Kidney (tissue), 14 donors: ENCODE results near the gene CMTM8. TPM values are rescaled to one million over a fixed set of nuclear protein-coding genes. Genes with fewer than 3 reads are reported as not detected.

Experiments used
- DNase-seq, 5 donors: peaks; one replicate each; pipeline ENCODE4 v3.0.0-alpha.2; 2013 to 2020
- FAIRE-seq: peaks from 2 replicates; lab custom pipeline; 2012; peaks lifted over from hg19 to GRCh38; lab: Jason Lieb, UNC
- H3K27ac ChIP-seq, 2 donors: one replicate each; pipeline ENCODE4 v1.7.0; 2013; ENCODE audit warnings: low read depth in 2 of 2, low read length in 2 of 2, inconsistent platforms in 1 of 2
- H3K27me3 ChIP-seq: one replicate; pipeline ENCODE4 v1.7.1; 2013; ENCODE audit warnings: low read length, inconsistent platforms; ENCODE audit not compliant: control insufficient read depth, insufficient read depth
- H3K36me3 ChIP-seq, 3 donors: one replicate each; pipeline versions ENCODE4 v1.7.0 to v1.7.1; 2013; ENCODE audit warnings: low read length in 3 of 3, control low read depth in 1 of 3, inconsistent platforms in 1 of 3; ENCODE audit not compliant: insufficient read depth in 3 of 3, control insufficient read depth in 2 of 3
- H3K4me1 ChIP-seq, 3 donors: one replicate each; pipeline versions ENCODE4 v1.7.0 to v1.7.1; 2013; ENCODE audit warnings: low read length in 3 of 3, inconsistent platforms in 1 of 3, low read depth in 1 of 3; ENCODE audit not compliant: control insufficient read depth in 2 of 3, insufficient read depth in 2 of 3
- H3K4me3 ChIP-seq, 3 donors: one replicate each; pipeline versions ENCODE4 v1.7.0 to v1.8.1; 2013; ENCODE audit warnings: low read length in 3 of 3, control low read depth in 1 of 3, inconsistent platforms in 1 of 3
- H3K9ac ChIP-seq, 3 donors: one replicate each; pipeline versions ENCODE4 v1.7.0 to v1.7.1; 2013; ENCODE audit warnings: low read length in 3 of 3, control low read depth in 1 of 3, inconsistent platforms in 1 of 3
- H3K9me3 ChIP-seq, 3 donors: one replicate each; pipeline versions ENCODE4 v1.7.0 to v1.7.1; 2013; ENCODE audit warnings: low read length in 3 of 3, control low read depth in 1 of 3, inconsistent platforms in 1 of 3; ENCODE audit not compliant: control insufficient read depth in 2 of 3, insufficient read depth in 1 of 3
- intact Hi-C: fragments of 100-400 bp; cut with DNase I; formaldehyde crosslinking; loops from one replicate; pipeline ENCODE4 v1.11.1; 2022
- polyA plus RNA-seq: library from polyadenylated mRNA; stranded (reverse); fragments of 350-450 nt; fragmentation: Illumina TruSeq; extraction: RNeasy Lipid Tissue Mini Kit (QIAGEN cat#74804); gene quantifications from one replicate; pipeline ENCODE4 v1.2.3, GENCODE V29; 2014; ENCODE audit warnings: low read depth, low replicate concordance; ENCODE audit not compliant: insufficient read depth
- total RNA-seq: library from RNA; stranded (reverse); fragmentation: NEBNext Ultra II Directional; extraction: Animal tissue kit (Norgen Biotek cat#: 25700); gene quantifications from one replicate; pipeline ENCODE4 v1.2.1, GENCODE V29; 2021
- TF ChIP-seq, protein P1 (sequence below): IDR thresholded peaks from 3 replicates; pipeline ENCODE4 v1.5.1; 2012; ENCODE audit warnings: mild to moderate bottlenecking, moderate library complexity, borderline replicate concordance; ENCODE audit not compliant: insufficient read depth; ENCODE audit errors: extremely low read depth
- donor health status: control.
- donor health status: control.
- donor health status: control.
- donor health status: control.
- donor health status: control.
- donor health status: DM: yes; HTN: yes; CAD: no.
- donor health status: Normal renal cell carcinoma (clear cell type).

The CMTM8 gene
- total and polyA plus RNA-seq, 2 donors from 2014 or later = 5.4 to 9.6 TPM

DNA sequence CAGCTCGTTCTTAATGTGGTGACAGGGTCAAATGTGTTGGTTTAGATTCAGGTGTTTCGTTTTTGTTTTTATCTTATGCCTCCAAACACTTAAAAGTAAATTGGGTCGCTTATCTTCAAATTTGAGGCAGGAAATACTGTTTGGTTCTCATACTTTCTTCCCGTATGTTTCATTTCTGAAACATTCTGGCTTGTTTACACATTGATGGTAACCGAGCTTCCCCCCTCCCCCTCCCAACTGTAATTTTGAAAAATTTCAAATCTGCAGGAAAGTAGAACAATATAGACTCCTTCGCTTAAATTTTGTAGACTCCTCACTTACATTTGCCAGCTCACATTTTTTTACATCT is 64.9 kb downstream of the CMTM8 start:
- Histone ChIP-seq H3K9ac (no peak overlapping the region), H3K36me3 (no peaks in the 10 kb centered on the region), H3K9me3 (no peaks in the 10 kb centered on the region), H3K4me3 (no peak overlapping the region), H3K27ac (peak overlapping the region in 1 of 2 donors; percentile 19), H3K27me3 (no peaks in the 10 kb centered on the region), H3K4me1 (peaks cover 0 to 12% (median 6%) of the 10 kb centered on the region in 3 donors)
- DNase-seq = no peak
- FAIRE-seq = no peak
- intact Hi-C loops = no loop called here
- TF ChIP-seq, protein P1, sequence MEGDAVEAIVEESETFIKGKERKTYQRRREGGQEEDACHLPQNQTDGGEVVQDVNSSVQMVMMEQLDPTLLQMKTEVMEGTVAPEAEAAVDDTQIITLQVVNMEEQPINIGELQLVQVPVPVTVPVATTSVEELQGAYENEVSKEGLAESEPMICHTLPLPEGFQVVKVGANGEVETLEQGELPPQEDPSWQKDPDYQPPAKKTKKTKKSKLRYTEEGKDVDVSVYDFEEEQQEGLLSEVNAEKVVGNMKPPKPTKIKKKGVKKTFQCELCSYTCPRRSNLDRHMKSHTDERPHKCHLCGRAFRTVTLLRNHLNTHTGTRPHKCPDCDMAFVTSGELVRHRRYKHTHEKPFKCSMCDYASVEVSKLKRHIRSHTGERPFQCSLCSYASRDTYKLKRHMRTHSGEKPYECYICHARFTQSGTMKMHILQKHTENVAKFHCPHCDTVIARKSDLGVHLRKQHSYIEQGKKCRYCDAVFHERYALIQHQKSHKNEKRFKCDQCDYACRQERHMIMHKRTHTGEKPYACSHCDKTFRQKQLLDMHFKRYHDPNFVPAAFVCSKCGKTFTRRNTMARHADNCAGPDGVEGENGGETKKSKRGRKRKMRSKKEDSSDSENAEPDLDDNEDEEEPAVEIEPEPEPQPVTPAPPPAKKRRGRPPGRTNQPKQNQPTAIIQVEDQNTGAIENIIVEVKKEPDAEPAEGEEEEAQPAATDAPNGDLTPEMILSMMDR = no peak

DNA sequence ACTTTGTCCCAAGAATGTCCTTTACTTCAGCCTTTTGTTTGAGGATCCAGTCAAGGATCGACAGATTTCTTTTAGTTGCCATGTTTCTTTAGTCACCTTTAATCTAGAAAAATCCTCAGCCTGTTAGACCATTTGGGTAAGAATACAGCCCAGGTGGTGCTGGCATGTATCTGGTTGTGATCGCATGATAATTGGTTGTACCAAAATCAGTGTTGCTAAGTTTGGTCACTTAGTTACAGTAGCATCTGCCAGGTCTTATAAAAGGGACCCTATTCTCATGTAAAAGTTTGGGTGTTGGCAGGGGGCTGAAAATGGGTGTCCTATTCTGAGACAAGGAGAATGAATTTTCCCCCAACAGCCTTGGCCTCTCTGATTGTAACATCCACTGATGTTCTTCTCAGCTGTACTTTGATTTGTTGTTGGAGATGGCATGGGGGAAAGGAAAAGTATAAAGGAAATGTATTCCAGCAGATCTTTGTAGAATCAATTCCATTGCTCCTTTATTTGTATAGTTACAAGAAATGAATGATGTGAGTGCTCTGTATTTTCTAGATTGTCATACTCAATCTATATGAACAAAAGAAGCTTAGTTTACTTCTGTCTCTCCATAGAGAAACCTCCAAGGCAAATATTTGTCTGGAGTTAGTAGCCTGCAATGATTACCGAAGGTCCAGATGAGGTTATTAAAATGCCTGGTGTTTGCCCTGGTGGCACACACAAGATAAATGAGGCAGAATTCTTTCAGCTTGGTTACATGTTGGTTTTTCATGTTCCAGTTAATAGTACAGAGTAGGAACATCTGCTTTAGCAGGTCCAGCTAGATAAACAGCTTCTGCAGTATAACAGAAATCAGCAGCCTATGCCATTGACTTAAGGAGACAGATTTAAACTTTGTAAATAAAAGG is 65.7 kb downstream of the CMTM8 start:
- no peaks in the 10 kb centered on the region for H3K27me3 ChIP-seq
- no peak overlapping the region for H3K4me3 ChIP-seq
- H3K36me3 ChIP-seq = no peaks in the 10 kb centered on the region
- DNase-seq (peak in 2 of 5 donors; percentile 58 to 62), FAIRE-seq (no peak)
- TF ChIP-seq, protein P1 = no peak
- intact Hi-C loops = no loop called here
- H3K9ac ChIP-seq = no peak overlapping the region
- H3K9me3 ChIP-seq = no peaks in the 10 kb centered on the region
- H3K27ac ChIP-seq = no peak overlapping the region
- peaks cover 0 to 12% (median 6%) of the 10 kb centered on the region in 3 donors for H3K4me1 ChIP-seq

DNA sequence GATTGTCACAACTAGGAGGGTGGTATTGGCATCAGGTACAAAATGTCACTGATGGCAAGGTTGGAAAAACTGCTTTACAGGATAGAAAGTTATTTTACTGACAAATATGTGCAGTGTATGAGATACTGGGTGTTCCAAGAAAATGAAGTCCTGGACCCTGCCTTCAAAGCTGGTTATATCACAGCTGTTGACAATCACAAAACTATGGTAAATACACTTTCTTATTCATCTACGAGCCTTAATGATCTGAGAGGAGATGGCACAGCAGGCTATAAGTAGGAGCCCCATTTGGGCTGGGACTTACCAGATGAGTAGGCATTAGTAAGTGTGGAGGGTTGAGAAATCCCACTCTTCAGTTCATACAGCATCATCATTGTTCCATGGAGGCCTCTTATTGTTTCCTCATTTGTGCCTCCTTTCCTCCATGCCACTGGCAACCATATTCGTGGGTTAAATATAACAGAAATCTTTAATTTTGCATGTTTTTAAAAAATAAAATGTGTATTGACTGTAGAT is 66.9 kb downstream of the CMTM8 start:
- Histone ChIP-seq H3K4me3 (no peak overlapping the region), H3K9ac (no peak overlapping the region), H3K27me3 (no peaks in the 10 kb centered on the region), H3K27ac (no peak overlapping the region), H3K4me1 (peaks cover 8 to 12% (median 10%) of the 10 kb centered on the region in 3 donors), H3K9me3 (no peaks in the 10 kb centered on the region), H3K36me3 (no peaks in the 10 kb centered on the region)
- TF ChIP-seq, protein P1 = no peak
- intact Hi-C loops = no loop called here
- FAIRE-seq (no peak), DNase-seq (no peak)
